HepG2 (cell line): ENCODE measurements around the gene RHBDL3. TPM values are rescaled to one million over a fixed set of nuclear protein-coding genes. Genes with fewer than 3 reads are reported as not detected.

Experiments
- ATAC-seq: fragments of 200-7000 bp; cut with Tn5 transposase; 3 replicates; pipeline ENCODE4 v1.9.1; 2020; ENCODE audit warnings: mild to moderate bottlenecking, moderate library complexity
- BruUV-seq: library from RNA; stranded (reverse); fragments of 400-500 nt; replicated peaks from 2 replicates; lab custom pipeline; 2021; lab: Mats Ljungman, UMichigan
- CTCF ChIA-PET: fragments of 300-600 bp; formaldehyde crosslinking; extraction: SDS; loops from one replicate; lab custom pipeline; 2021; ENCODE audit warnings: low total read pairs, inconsistent platforms, low intra/inter-chr PET ratio; lab: Yijun Ruan, JAX
- POLR2A ChIA-PET: fragments of 350-600 bp; sonication (Branson Sonifier 250); formaldehyde crosslinking; loops from one replicate; lab custom pipeline; 2020; ENCODE audit warnings: antibody characterized with exemption, inconsistent platforms; lab: Yijun Ruan, JAX
- DNase-seq: peaks from one replicate; pipeline ENCODE4 v3.0.0-alpha.2; 2015; ENCODE audit warnings: low spot score
- FAIRE-seq: peaks from 3 replicates; lab custom pipeline; 2011; peaks lifted over from hg19 to GRCh38; lab: Jason Lieb, UNC
- H2AFZ ChIP-seq: one replicate; pipeline ENCODE4 v1.6.1; 2011; ENCODE audit warnings: low read length, inconsistent platforms
- H3K27ac ChIP-seq: fragments of 300-600 bp; 3 replicates; pipeline ENCODE4 v1.8.0; 2011; ENCODE audit warnings: mixed run types, mild to moderate bottlenecking, mixed read lengths, low read length, inconsistent platforms; ENCODE audit not compliant: insufficient read depth; ENCODE audit errors: extremely low read length
- H3K27me3 ChIP-seq, 2 experiments: fragments of 200-600 bp in 1 of 2; 2 replicates in 1 of 2; 3 replicates in 1 of 2; pipeline versions ENCODE4 v1.6.0 to v1.8.0; 2011; ENCODE audit warnings: low read length in 2 of 2, mild to moderate bottlenecking in 2 of 2, moderate library complexity in 2 of 2, inconsistent platforms in 1 of 2; ENCODE audit not compliant: insufficient read depth in 2 of 2, control insufficient read depth in 1 of 2
- H3K36me3 ChIP-seq, 2 experiments: fragments of 200-600 bp in 1 of 2; replicated peaks in 1 of 2; 2 replicates in 1 of 2; 3 replicates in 1 of 2; pipeline versions ENCODE4 v1.5.1 to v1.8.0; 2011; ENCODE audit warnings: low read length in 2 of 2, inconsistent platforms in 1 of 2; ENCODE audit not compliant: insufficient read depth in 2 of 2, control insufficient read depth in 1 of 2
- H3K4me1 ChIP-seq: 2 replicates; pipeline ENCODE4 v1.5.1; 2012; ENCODE audit warnings: low read length, inconsistent platforms; ENCODE audit not compliant: insufficient read depth
- H3K4me2 ChIP-seq: 2 replicates; pipeline ENCODE4 v1.6.0; 2011; ENCODE audit warnings: low read depth, low read length, inconsistent platforms
- H3K4me3 ChIP-seq, 3 experiments: fragments of 200-600 bp in 1 of 3; sonication (generic), shearing (Covaris generic) in 1 of 3; replicated peaks in 1 of 3; 2 replicates each; pipeline ENCODE4 v1.5.1; 2011 to 2016; ENCODE audit warnings: low read length in 3 of 3, inconsistent platforms in 2 of 3, low read depth in 2 of 3, mild to moderate bottlenecking in 2 of 3, control low read depth in 1 of 3, mixed read lengths in 1 of 3; ENCODE audit not compliant: insufficient read depth in 1 of 3
- H3K79me2 ChIP-seq: one replicate; pipeline ENCODE4 v1.6.1; 2011; ENCODE audit warnings: low read length, inconsistent platforms; ENCODE audit not compliant: insufficient read depth
- H3K9ac ChIP-seq: 2 replicates; pipeline ENCODE4 v1.6.0; 2011; ENCODE audit warnings: mild to moderate bottlenecking, low read depth, low read length, inconsistent platforms; ENCODE audit not compliant: insufficient read depth
- H3K9me3 ChIP-seq: 2 replicates; pipeline ENCODE4 v1.5.1; 2012; ENCODE audit warnings: mild to moderate bottlenecking, low read length
- H4K20me1 ChIP-seq: 2 replicates; pipeline ENCODE4 v1.6.0; 2011; ENCODE audit warnings: inconsistent platforms, mild to moderate bottlenecking, low read length, moderate library complexity; ENCODE audit not compliant: insufficient read depth
- BCL6 ChIP-seq: IDR thresholded peaks from 2 replicates; pipeline ENCODE4 v1.6.1; 2016; ENCODE audit warnings: missing genetic modification reagents, missing compliant biosample characterization
- EP300 ChIP-seq, 3 experiments: sonication (generic) in 1 of 3; formaldehyde crosslinking in 1 of 3; IDR thresholded peaks; 2 replicates each; pipeline versions ENCODE4 v1.5.1 to v1.6.1; 2011 to 2020; ENCODE audit warnings: low read depth in 2 of 3, low read length in 2 of 3, borderline replicate concordance in 1 of 3, improper control_type of control experiment in 1 of 3, mild to moderate bottlenecking in 1 of 3, missing genetic modification reagents in 1 of 3, moderate library complexity in 1 of 3
- ESRRA ChIP-seq: sonication (generic); formaldehyde crosslinking; IDR thresholded peaks from 2 replicates; pipeline ENCODE4 v1.5.1; 2020; ENCODE audit warnings: mild to moderate bottlenecking, low read depth, missing genetic modification reagents
- ETV5 ChIP-seq: IDR thresholded peaks from 2 replicates; pipeline ENCODE4 v1.6.1; 2018; ENCODE audit warnings: missing biosample characterization, missing genetic modification reagents, inconsistent platforms, borderline replicate concordance
- GABPA ChIP-seq, 2 experiments: IDR thresholded peaks; 2 replicates each; pipeline ENCODE4 v1.6.1; 2011 to 2016; ENCODE audit warnings: low read depth in 2 of 2, low read length in 1 of 2, missing biosample characterization in 1 of 2, missing genetic modification characterization in 1 of 2
- HDAC2 ChIP-seq: sonication (generic); formaldehyde crosslinking; IDR thresholded peaks from 2 replicates; pipeline ENCODE4 v1.4.0; 2020; ENCODE audit warnings: missing genetic modification reagents
- HOXD1 ChIP-seq: sonication (generic); formaldehyde crosslinking; IDR thresholded peaks from 2 replicates; pipeline ENCODE4 v1.5.0; 2020; ENCODE audit warnings: missing genetic modification reagents
- NFIC ChIP-seq: IDR thresholded peaks from 2 replicates; pipeline ENCODE4 v1.6.1; 2012; ENCODE audit warnings: mild to moderate bottlenecking, low read length, inconsistent platforms
- NR3C1 ChIP-seq: sonication (generic); formaldehyde crosslinking; IDR thresholded peaks from 2 replicates; pipeline ENCODE4 v1.4.0; 2020; ENCODE audit warnings: missing genetic modification reagents
- PTBP1 ChIP-seq: fragments of 200-400 bp; formaldehyde crosslinking; IDR thresholded peaks from 2 replicates; pipeline ENCODE4 v1.6.1; 2018; ENCODE audit warnings: low read length, low read depth; ENCODE audit not compliant: poor library complexity, severe bottlenecking
- RFXANK ChIP-seq: IDR thresholded peaks from 2 replicates; pipeline ENCODE4 v1.6.1; 2016
- SIX1 ChIP-seq: sonication (generic); formaldehyde crosslinking; IDR thresholded peaks from 2 replicates; pipeline ENCODE4 v1.4.0; 2020; ENCODE audit warnings: missing genetic modification reagents, borderline replicate concordance
- STAG1 ChIP-seq: sonication (generic); formaldehyde crosslinking; IDR thresholded peaks from 2 replicates; pipeline ENCODE4 v1.4.0; 2020; ENCODE audit warnings: missing genetic modification reagents
- SUZ12 ChIP-seq: fragments of 150-350 bp; IDR thresholded peaks from 2 replicates; pipeline ENCODE4 v1.6.1; 2014; ENCODE audit warnings: low read depth, low read length
- TEAD2 ChIP-seq: sonication (generic); formaldehyde crosslinking; IDR thresholded peaks from 2 replicates; pipeline ENCODE4 v1.9.0; 2021; ENCODE audit warnings: missing genetic modification reagents
- YY1 ChIP-seq: IDR thresholded peaks from 2 replicates; pipeline ENCODE4 v1.6.1; 2011; ENCODE audit warnings: low read length, low read depth, moderate library complexity, mild to moderate bottlenecking; ENCODE audit not compliant: insufficient read depth, insufficient replicate concordance
- ZNF510 ChIP-seq: sonication (generic); formaldehyde crosslinking; IDR thresholded peaks from 2 replicates; pipeline ENCODE4 v1.4.0; 2020; ENCODE audit warnings: low read depth, mild to moderate bottlenecking, missing genetic modification reagents
- ZNF678 ChIP-seq: sonication (generic); formaldehyde crosslinking; IDR thresholded peaks from 2 replicates; pipeline ENCODE4 v1.4.0; 2020; ENCODE audit warnings: mild to moderate bottlenecking, missing genetic modification reagents
- ZNF75D ChIP-seq: sonication (generic); formaldehyde crosslinking; IDR thresholded peaks from 2 replicates; pipeline ENCODE4 v1.8.1; 2023; ENCODE audit warnings: missing genetic modification reagents, mild to moderate bottlenecking, borderline replicate concordance
- ZNF773 ChIP-seq: sonication (generic); formaldehyde crosslinking; IDR thresholded peaks from 2 replicates; pipeline ENCODE4 v1.4.0; 2020; ENCODE audit warnings: missing genetic modification reagents, borderline replicate concordance
- WGBS: methylation state at CpG from one replicate; pipeline ENCODE4 v1.1.6; 2017; ENCODE audit warnings: low lambda C conversion rate; 5-methylcytosine and 5-hydroxymethylcytosine counted together
- in situ Hi-C: cut with HindIII; loops from 2 replicates; pipeline ENCODE4 v1.10.0; 2017; ENCODE audit warnings: low pct_unique_long_range_greater_than_20kb; ENCODE audit not compliant: extremely low pct_ligation_motif_present
- intact Hi-C: fragments of 100-400 bp; cut with micrococcal nuclease; formaldehyde crosslinking; loops from one replicate; pipeline ENCODE4 v1.10.0; 2022; ENCODE audit not compliant: unreplicated experiment
- polyA plus RNA-seq, 8 experiments: library from polyadenylated mRNA; depleted of rRNA in 3 of 8; stranded (reverse) in 7 of 8; unstranded in 1 of 8; fragments of >200 nt; fragmentation: Illumina TruSeq in 4 of 8; extraction: Trizol in 4 of 8; gene quantifications; 2 replicates each; pipeline versions ENCODE4 v1.2.1 to v1.2.3, GENCODE V29; 2011 to 2016; ENCODE audit warnings: low read depth in 4 of 8, missing spikeins in 1 of 8, mixed read lengths in 1 of 8; ENCODE audit not compliant: insufficient read depth in 1 of 8
- total RNA-seq, 5 experiments: library from RNA; depleted of rRNA; stranded (reverse); fragments of >200 nt; fragmentation: Illumina TruSeq; extraction: Trizol; gene quantifications; 2 replicates each; pipeline ENCODE4 v1.2.3, GENCODE V29; 2016; ENCODE audit warnings: low read depth in 1 of 5
- TF ChIP-seq, protein P1 (sequence below): sonication (generic); formaldehyde crosslinking; IDR thresholded peaks from 2 replicates; pipeline ENCODE4 v1.5.0; 2020; ENCODE audit warnings: mild to moderate bottlenecking, missing genetic modification reagents

RHBDL3 gene
- total and polyA plus RNA-seq, 2 of the 13 experiments (the other 11 are each of a cell fraction or from before 2014, with no cell fraction given): 0.09 TPM; not detected in 1

DNA sequence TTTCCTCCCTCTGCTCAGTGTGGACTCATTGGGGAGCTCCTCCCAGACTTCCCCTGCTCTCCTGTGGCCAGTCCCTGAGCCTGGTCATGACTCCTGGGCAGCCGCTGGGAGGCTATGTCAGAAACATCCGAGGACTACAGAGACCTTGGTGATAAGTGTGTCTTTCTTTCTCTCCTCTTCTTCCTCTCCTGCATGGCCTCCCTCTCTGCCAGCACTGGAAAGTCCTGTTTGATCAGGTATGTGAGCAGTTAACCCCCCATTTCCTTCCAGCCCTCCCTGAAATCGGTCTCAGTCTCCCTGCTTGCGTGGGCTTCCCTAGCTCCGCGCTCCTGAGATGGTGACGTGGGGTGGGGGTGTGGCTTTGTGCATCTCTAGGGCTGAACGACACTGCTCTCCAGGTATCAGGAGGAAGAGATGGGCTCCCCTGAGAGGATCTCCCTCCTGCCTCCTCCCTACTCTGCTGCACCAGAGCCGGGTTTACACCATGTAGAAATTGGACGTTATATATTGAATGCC lies 2.1 kb downstream of the RHBDL3 start (continued):
- TF ChIP-seq ZNF75D (CRISPR knock-in tag): no peak
- no peak for TF ChIP-seq YY1
- TF ChIP-seq NR3C1: no peak
- no peak for TF ChIP-seq BCL6 (CRISPR knock-in tag)
- TF ChIP-seq HDAC2 (CRISPR knock-in tag): no peak
- TF ChIP-seq NFIC: no peak
- TF ChIP-seq ZNF510 (CRISPR knock-in tag): no peak

DNA sequence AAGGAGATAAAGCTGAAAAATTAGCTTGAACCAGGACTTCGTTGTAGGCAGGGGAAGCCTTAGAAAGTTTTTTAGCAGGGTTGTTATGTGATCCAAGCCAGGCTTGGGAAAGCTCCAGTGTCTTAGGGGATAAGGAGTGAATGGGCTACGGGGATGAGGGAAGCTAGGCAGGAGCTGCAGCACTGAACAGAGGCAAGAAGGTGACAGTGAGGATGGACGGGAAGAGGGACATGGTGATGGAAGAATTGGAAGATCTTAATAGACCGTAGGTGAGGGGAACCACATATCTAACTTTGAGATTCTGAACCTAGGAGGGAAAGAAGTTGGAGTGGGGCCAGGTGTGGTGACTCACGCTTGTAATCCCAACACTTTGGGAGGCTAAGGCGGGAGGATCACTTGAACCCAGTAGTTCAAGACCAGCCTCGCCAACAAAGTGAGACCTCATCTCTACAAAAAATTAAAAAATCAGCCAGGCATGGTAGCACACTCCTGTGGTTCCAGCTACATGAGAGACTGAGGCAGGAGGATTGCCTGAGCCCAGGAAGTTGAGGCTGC lies 3.2 kb downstream of the RHBDL3 start:
- no peak for DNase-seq
- Histone ChIP-seq H3K9ac (no peak overlapping the region), H3K27ac (no peak overlapping the region), H2AFZ (no peak overlapping the region), H3K4me2 (no peak overlapping the region), H3K79me2 (no peaks in the 10 kb centered on the region), H4K20me1 (no peaks in the 10 kb centered on the region), H3K27me3 (peaks cover 18 to 67% of the 10 kb centered on the region in 2 experiments), H3K4me3 (no peak overlapping the region), H3K9me3 (no peaks in the 10 kb centered on the region), H3K4me1 (peaks cover 23% of the 10 kb centered on the region), H3K36me3 (no peaks in the 10 kb centered on the region)
- no peak for FAIRE-seq
- in situ Hi-C loops: no loop called here
- POLR2A ChIA-PET: no interaction called here
- CTCF ChIA-PET: no interaction called here
- intact Hi-C loops: loop anchor here (1.0 kb wide), 1 partner anchor 44 kb away; no protein-coding TSS in a partner anchor
- ATAC-seq: no peak
- BruUV-seq: no TSS peak
- WGBS: 65% methylated on average over 7 of the region's 7 CpGs
- TF ChIP-seq, protein P1, sequence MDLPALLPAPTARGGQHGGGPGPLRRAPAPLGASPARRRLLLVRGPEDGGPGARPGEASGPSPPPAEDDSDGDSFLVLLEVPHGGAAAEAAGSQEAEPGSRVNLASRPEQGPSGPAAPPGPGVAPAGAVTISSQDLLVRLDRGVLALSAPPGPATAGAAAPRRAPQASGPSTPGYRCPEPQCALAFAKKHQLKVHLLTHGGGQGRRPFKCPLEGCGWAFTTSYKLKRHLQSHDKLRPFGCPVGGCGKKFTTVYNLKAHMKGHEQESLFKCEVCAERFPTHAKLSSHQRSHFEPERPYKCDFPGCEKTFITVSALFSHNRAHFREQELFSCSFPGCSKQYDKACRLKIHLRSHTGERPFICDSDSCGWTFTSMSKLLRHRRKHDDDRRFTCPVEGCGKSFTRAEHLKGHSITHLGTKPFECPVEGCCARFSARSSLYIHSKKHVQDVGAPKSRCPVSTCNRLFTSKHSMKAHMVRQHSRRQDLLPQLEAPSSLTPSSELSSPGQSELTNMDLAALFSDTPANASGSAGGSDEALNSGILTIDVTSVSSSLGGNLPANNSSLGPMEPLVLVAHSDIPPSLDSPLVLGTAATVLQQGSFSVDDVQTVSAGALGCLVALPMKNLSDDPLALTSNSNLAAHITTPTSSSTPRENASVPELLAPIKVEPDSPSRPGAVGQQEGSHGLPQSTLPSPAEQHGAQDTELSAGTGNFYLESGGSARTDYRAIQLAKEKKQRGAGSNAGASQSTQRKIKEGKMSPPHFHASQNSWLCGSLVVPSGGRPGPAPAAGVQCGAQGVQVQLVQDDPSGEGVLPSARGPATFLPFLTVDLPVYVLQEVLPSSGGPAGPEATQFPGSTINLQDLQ (CRISPR knock-in tag): no peak
- TF ChIP-seq GABPA (IDR thresholded peaks at IDR 0.05; ENCODE audit: low read depth, low read length) (no peak), GABPA (CRISPR knock-in tag; IDR thresholded peaks at IDR 0.05; ENCODE audit: low read depth) (no peak), ESRRA (no peak), STAG1 (CRISPR knock-in tag) (no peak), ZNF773 (CRISPR knock-in tag) (no peak), SUZ12 (no peak), RFXANK (CRISPR knock-in tag) (no peak), ETV5 (CRISPR knock-in tag) (no peak), HOXD1 (CRISPR knock-in tag) (no peak), TEAD2 (CRISPR knock-in tag) (no peak), SIX1 (CRISPR knock-in tag) (no peak), EP300 (IDR thresholded peaks at IDR 0.05; ENCODE audit: low read depth in 2 of 2, low read length in 2 of 2) (no peak), EP300 (CRISPR knock-in tag; IDR thresholded peaks at IDR 0.05; ENCODE audit: borderline replicate concordance) (no peak), ZNF678 (no peak), PTBP1 (no peak)
